H9 (cell line): ENCODE results near the gene BICD1. TPM values are rescaled to one million over a fixed set of nuclear protein-coding genes. Genes with fewer than 3 reads are reported as not detected.

Source experiments
- DNase-seq: peaks from one replicate; pipeline ENCODE4 v3.0.0-alpha.2; 2017
- H2AFZ ChIP-seq: one replicate; pipeline ENCODE4 v1.6.1; 2013; ENCODE audit warnings: mild to moderate bottlenecking, low read length, control low read depth, moderate library complexity
- H2AK5ac ChIP-seq: 2 replicates; pipeline ENCODE4 v1.6.1; 2013; ENCODE audit warnings: low read length, control low read depth, mixed read lengths; ENCODE audit not compliant: insufficient read length
- H2BK120ac ChIP-seq: one replicate; pipeline ENCODE4 v1.6.1; 2013; ENCODE audit warnings: low read depth, mild to moderate bottlenecking, low read length, control low read depth, inconsistent platforms; ENCODE audit not compliant: poor library complexity, severe bottlenecking
- H2BK12ac ChIP-seq: 2 replicates; pipeline ENCODE4 v1.6.1; 2013; ENCODE audit warnings: low read length, control low read depth, mixed read lengths, low read depth; ENCODE audit not compliant: insufficient read length
- H2BK15ac ChIP-seq: 2 replicates; pipeline ENCODE4 v1.6.1; 2013; ENCODE audit warnings: low read depth, low read length, control low read depth
- H2BK20ac ChIP-seq: one replicate; pipeline ENCODE4 v1.6.1; 2013; ENCODE audit warnings: low read depth, mild to moderate bottlenecking, low read length, control low read depth, inconsistent platforms; ENCODE audit not compliant: poor library complexity, severe bottlenecking
- H2BK5ac ChIP-seq: 2 replicates; pipeline ENCODE4 v1.6.1; 2013; ENCODE audit warnings: low read length, control low read depth, mixed read lengths; ENCODE audit not compliant: insufficient read length
- H3K14ac ChIP-seq: 2 replicates; pipeline ENCODE4 v1.6.1; 2013; ENCODE audit warnings: low read length, control low read depth; ENCODE audit not compliant: insufficient read depth
- H3K18ac ChIP-seq: 2 replicates; pipeline ENCODE4 v1.6.1; 2013; ENCODE audit warnings: low read depth, mild to moderate bottlenecking, mixed read lengths, low read length, control low read depth; ENCODE audit not compliant: insufficient read length
- H3K23ac ChIP-seq: 2 replicates; pipeline ENCODE4 v1.6.1; 2013; ENCODE audit warnings: low read length, control low read depth, mixed read lengths, low read depth; ENCODE audit not compliant: insufficient read length
- H3K23me2 ChIP-seq: 2 replicates; pipeline ENCODE4 v1.6.1; 2013; ENCODE audit warnings: low read depth, mild to moderate bottlenecking, mixed read lengths, low read length, control low read depth; ENCODE audit not compliant: insufficient read length, poor library complexity, severe bottlenecking
- H3K27ac ChIP-seq: 2 replicates; pipeline ENCODE4 v1.5.1; 2013; ENCODE audit warnings: low read length, control low read depth, mixed read lengths, low read depth; ENCODE audit not compliant: insufficient read length
- H3K27me3 ChIP-seq: 2 replicates; pipeline ENCODE4 v1.6.1; 2013; ENCODE audit warnings: low read length, control low read depth, inconsistent platforms; ENCODE audit not compliant: insufficient read depth
- H3K4ac ChIP-seq: 2 replicates; pipeline ENCODE4 v1.6.1; 2013; ENCODE audit warnings: low read depth, mild to moderate bottlenecking, control low read depth, inconsistent platforms, low read length, moderate library complexity
- H3K4me1 ChIP-seq: 2 replicates; pipeline ENCODE4 v1.6.1; 2013; ENCODE audit warnings: low read length, control low read depth, inconsistent platforms; ENCODE audit not compliant: insufficient read depth
- H3K4me2 ChIP-seq: 2 replicates; pipeline ENCODE4 v1.6.1; 2013; ENCODE audit warnings: low read length, control low read depth, mixed read lengths; ENCODE audit not compliant: insufficient read length, insufficient read depth
- H3K56ac ChIP-seq: 2 replicates; pipeline ENCODE4 v1.6.1; 2013; ENCODE audit warnings: low read depth, mild to moderate bottlenecking, mixed read lengths, low read length, control low read depth; ENCODE audit not compliant: insufficient read length
- H3K79me1 ChIP-seq: 2 replicates; pipeline ENCODE4 v1.6.1; 2013; ENCODE audit warnings: low read depth, mild to moderate bottlenecking, moderate library complexity, low read length, control low read depth, inconsistent platforms; ENCODE audit not compliant: insufficient read depth, poor library complexity, severe bottlenecking
- H3K79me2 ChIP-seq: 2 replicates; pipeline ENCODE4 v1.6.1; 2013; ENCODE audit warnings: low read length, control low read depth, inconsistent platforms; ENCODE audit not compliant: insufficient read depth
- H3K9ac ChIP-seq: 2 replicates; pipeline ENCODE4 v1.6.1; 2013; ENCODE audit warnings: low read length, control low read depth, mixed read lengths; ENCODE audit not compliant: insufficient read length; ENCODE audit errors: extremely low read depth
- H3K9me3 ChIP-seq: one replicate; pipeline ENCODE4 v1.6.1; 2013; ENCODE audit warnings: low read depth, low read length, inconsistent platforms; ENCODE audit not compliant: control insufficient read depth
- H3T11ph ChIP-seq: one replicate; pipeline ENCODE4 v1.6.1; 2013; ENCODE audit warnings: mild to moderate bottlenecking, low read length, control low read depth, inconsistent platforms
- H4K20me1 ChIP-seq: one replicate; pipeline ENCODE4 v1.6.1; 2013; ENCODE audit not compliant: control insufficient read depth, insufficient read length, insufficient read depth
- H4K5ac ChIP-seq: 2 replicates; pipeline ENCODE4 v1.6.1; 2013; ENCODE audit warnings: low read depth, mild to moderate bottlenecking, mixed read lengths, low read length, control low read depth; ENCODE audit not compliant: insufficient read length
- H4K8ac ChIP-seq: replicated peaks from 2 replicates; pipeline ENCODE4 v1.6.1; 2013; ENCODE audit warnings: low read length, control low read depth, mixed read lengths, low read depth; ENCODE audit not compliant: insufficient read length
- H4K91ac ChIP-seq: 2 replicates; pipeline ENCODE4 v1.6.1; 2013; ENCODE audit warnings: low read depth, mild to moderate bottlenecking, moderate library complexity, mixed read lengths, low read length, control low read depth; ENCODE audit not compliant: insufficient read length
- H3K27ac Mint-ChIP-seq, 3 experiments: 2 replicates in 2 of 3; 3 replicates in 1 of 3; pipeline ENCODE4 v1.8.0; 2020 to 2021; ENCODE audit warnings: mixed read lengths in 3 of 3, mild to moderate bottlenecking in 1 of 3, moderate library complexity in 1 of 3
- H3K27me3 Mint-ChIP-seq: 2 replicates; pipeline ENCODE4 v1.8.0; 2021; ENCODE audit warnings: low read depth, mild to moderate bottlenecking, moderate library complexity, mixed read lengths
- H3K36me3 Mint-ChIP-seq, 3 experiments: 2 replicates in 2 of 3; 3 replicates in 1 of 3; pipeline ENCODE4 v1.8.0; 2020 to 2021; ENCODE audit warnings: low read depth in 3 of 3, mixed read lengths in 3 of 3; ENCODE audit not compliant: insufficient read depth in 1 of 3
- H3K4me1 Mint-ChIP-seq, 2 experiments: 2 replicates each; pipeline ENCODE4 v1.8.0; 2020; ENCODE audit warnings: mixed read lengths in 2 of 2
- H3K4me3 Mint-ChIP-seq, 2 experiments: 2 replicates in 1 of 2; 3 replicates in 1 of 2; pipeline ENCODE4 v1.8.0; 2020 to 2021; ENCODE audit warnings: mild to moderate bottlenecking in 2 of 2, mixed read lengths in 2 of 2, moderate library complexity in 1 of 2
- H3K9me3 Mint-ChIP-seq, 2 experiments: 2 replicates in 1 of 2; 3 replicates in 1 of 2; pipeline ENCODE4 v1.8.0; 2020; ENCODE audit warnings: mild to moderate bottlenecking in 2 of 2, mixed read lengths in 2 of 2, moderate library complexity in 1 of 2
- WGBS: extraction: QIAGEN DNeasy Blood & Tissue Kit; methylation state at CpG from one replicate; pipeline ENCODE4 v1.1.7; 2013; ENCODE audit warnings: missing lambda C conversion rate, low lambda C conversion rate, mixed read lengths; ENCODE audit not compliant: insufficient read length; ENCODE audit errors: extremely low coverage; 5-methylcytosine and 5-hydroxymethylcytosine counted together
- total RNA-seq: library from RNA; stranded (reverse); gene quantifications from 2 replicates; pipeline ENCODE4 v1.2.1, GENCODE V29; 2021
- TF ChIP-seq, protein P1 (sequence below): fragments of 200-600 bp; sonication (generic); conservative IDR thresholded peaks from 3 replicates; pipeline ENCODE4 v1.8.0; 2021; ENCODE audit warnings: antibody characterized with exemption, mild to moderate bottlenecking

Gene BICD1
- total RNA-seq, 1 experiment from 2014 or later, result 134 TPM

DNA sequence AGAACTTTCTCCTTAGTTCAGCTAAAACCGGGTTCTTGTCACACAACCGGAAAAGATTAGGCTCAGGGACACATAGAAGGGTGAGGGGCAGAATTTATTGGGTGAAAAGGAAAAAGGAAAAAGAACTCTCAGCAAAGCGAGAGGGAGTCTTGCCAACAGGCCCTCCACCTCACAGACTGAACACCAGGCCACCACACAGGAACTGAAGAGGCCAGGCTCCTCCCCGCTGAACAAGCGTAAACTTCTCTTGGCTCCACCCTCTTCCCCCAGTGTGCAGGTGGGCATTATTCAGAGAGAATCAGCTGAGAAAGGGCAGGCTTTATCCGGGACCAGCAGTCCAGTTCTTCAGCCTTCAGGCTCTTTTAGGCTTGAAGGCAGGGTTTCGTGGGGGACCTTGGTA, 167.1 kb downstream of the BICD1 start:
- Histone ChIP-seq H2AK5ac (no peak overlapping the region), H3K4me2 (no peak overlapping the region), H4K91ac (no peak overlapping the region), H2BK120ac (no peak overlapping the region), H4K8ac (no peak overlapping the region), H3K23ac (no peak overlapping the region), H3K56ac (no peak overlapping the region), H2BK15ac (no peak overlapping the region), H3K23me2 (no peaks in the 10 kb centered on the region), H4K20me1 (no peaks in the 10 kb centered on the region), H2BK12ac (no peak overlapping the region), H3K27ac (no peak overlapping the region), H3K27me3 (no peaks in the 10 kb centered on the region), H4K5ac (no peak overlapping the region), H3K79me1 (peaks cover 7% of the 10 kb centered on the region), H3K9me3 (no peaks in the 10 kb centered on the region), H2AFZ (no peak overlapping the region), H3K18ac (no peak overlapping the region), H3K79me2 (no peaks in the 10 kb centered on the region; the same call in 1 of the 2 replicates), H3T11ph (no peak overlapping the region), H2BK5ac (no peak overlapping the region), H2BK20ac (no peak overlapping the region), H3K4me1 (peaks cover 9% of the 10 kb centered on the region), H3K4ac (no peak overlapping the region), H3K9ac (no peak overlapping the region), H3K14ac (no peak overlapping the region)
- H3K36me3 Mint-ChIP-seq, result peaks cover 3 to 15% (median 8%) of the 10 kb centered on the region in 3 experiments; a peak in 4 of 7 replicates
- peak; percentile 66 for DNase-seq
- peaks cover 33 to 35% of the 10 kb centered on the region in 2 experiments for H3K4me1 Mint-ChIP-seq
- no peak overlapping the region for H3K4me3 Mint-ChIP-seq
- peak overlapping the region in 2 of 3 experiments; percentile 61 to 94; a peak in 5 of 7 replicates for H3K27ac Mint-ChIP-seq
- no peaks in the 10 kb centered on the region for H3K9me3 Mint-ChIP-seq
- H3K27me3 Mint-ChIP-seq, result no peaks in the 10 kb centered on the region
- TF ChIP-seq, protein P1, sequence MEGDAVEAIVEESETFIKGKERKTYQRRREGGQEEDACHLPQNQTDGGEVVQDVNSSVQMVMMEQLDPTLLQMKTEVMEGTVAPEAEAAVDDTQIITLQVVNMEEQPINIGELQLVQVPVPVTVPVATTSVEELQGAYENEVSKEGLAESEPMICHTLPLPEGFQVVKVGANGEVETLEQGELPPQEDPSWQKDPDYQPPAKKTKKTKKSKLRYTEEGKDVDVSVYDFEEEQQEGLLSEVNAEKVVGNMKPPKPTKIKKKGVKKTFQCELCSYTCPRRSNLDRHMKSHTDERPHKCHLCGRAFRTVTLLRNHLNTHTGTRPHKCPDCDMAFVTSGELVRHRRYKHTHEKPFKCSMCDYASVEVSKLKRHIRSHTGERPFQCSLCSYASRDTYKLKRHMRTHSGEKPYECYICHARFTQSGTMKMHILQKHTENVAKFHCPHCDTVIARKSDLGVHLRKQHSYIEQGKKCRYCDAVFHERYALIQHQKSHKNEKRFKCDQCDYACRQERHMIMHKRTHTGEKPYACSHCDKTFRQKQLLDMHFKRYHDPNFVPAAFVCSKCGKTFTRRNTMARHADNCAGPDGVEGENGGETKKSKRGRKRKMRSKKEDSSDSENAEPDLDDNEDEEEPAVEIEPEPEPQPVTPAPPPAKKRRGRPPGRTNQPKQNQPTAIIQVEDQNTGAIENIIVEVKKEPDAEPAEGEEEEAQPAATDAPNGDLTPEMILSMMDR, result no peak
- no CpG with 5 or more reads among the region's 7 CpGs for WGBS
